IMR-90 (cell line): ENCODE data around the gene YJEFN3. TPM values are rescaled to one million over a fixed set of nuclear protein-coding genes. Genes with fewer than 3 reads are reported as not detected.

ENCODE experiments used
- ATAC-seq: fragments of 200-7000 bp; cut with Tn5 transposase; 2 replicates; pipeline ENCODE4 v1.9.1; 2020; ENCODE audit warnings: low read depth, mild to moderate bottlenecking, moderate library complexity
- BruUV-seq: library from RNA; stranded (reverse); fragments of 400-500 nt; replicated peaks from 2 replicates; lab custom pipeline; 2021; lab: Mats Ljungman, UMichigan
- CTCF ChIA-PET: fragments of 300-600 bp; formaldehyde crosslinking; extraction: SDS; loops from one replicate; lab custom pipeline; 2021; ENCODE audit warnings: antibody characterized with exemption; lab: Yijun Ruan, JAX
- POLR2A ChIA-PET: fragments of 300-600 bp; sonication (Branson Sonifier 250); formaldehyde crosslinking; loops from one replicate; lab custom pipeline; 2022; ENCODE audit warnings: antibody characterized with exemption; ENCODE audit not compliant: unreplicated experiment; lab: Charles Lee
- DNase-seq: peaks from one replicate; pipeline ENCODE4 v3.0.0; 2013
- H2AFZ ChIP-seq: replicated peaks from 2 replicates; pipeline ENCODE3; 2013; ENCODE audit warnings: low read length, mild to moderate bottlenecking; ENCODE audit not compliant: poor library complexity
- H2AK5ac ChIP-seq: 2 replicates; pipeline ENCODE4 v1.6.1; 2013; ENCODE audit warnings: low read depth, low read length, inconsistent platforms
- H2AK9ac ChIP-seq: replicated peaks from 2 replicates; pipeline ENCODE3; 2013; ENCODE audit warnings: mild to moderate bottlenecking, low read depth, low read length, moderate library complexity; ENCODE audit not compliant: poor library complexity
- H2BK120ac ChIP-seq: 2 replicates; pipeline ENCODE4 v1.6.1; 2013; ENCODE audit warnings: low read depth, low read length, inconsistent platforms
- H2BK15ac ChIP-seq: 3 replicates; pipeline ENCODE4 v1.6.1; 2013; ENCODE audit warnings: low read depth, low read length, inconsistent platforms
- H2BK20ac ChIP-seq: 2 replicates; pipeline ENCODE4 v1.6.1; 2013; ENCODE audit warnings: low read depth, mild to moderate bottlenecking, inconsistent platforms, low read length, moderate library complexity
- H2BK5ac ChIP-seq: 2 replicates; pipeline ENCODE4 v1.6.1; 2013; ENCODE audit warnings: mild to moderate bottlenecking, low read depth, low read length, inconsistent platforms; ENCODE audit not compliant: poor library complexity, severe bottlenecking
- H3K14ac ChIP-seq: replicated peaks from 2 replicates; pipeline ENCODE4 v1.6.1; 2013; ENCODE audit warnings: low read depth, low read length, inconsistent platforms
- H3K18ac ChIP-seq: 2 replicates; pipeline ENCODE4 v1.6.1; 2013; ENCODE audit warnings: low read depth, low read length, control low read depth
- H3K23ac ChIP-seq: 2 replicates; pipeline ENCODE4 v1.6.1; 2013; ENCODE audit warnings: low read depth, low read length, inconsistent platforms
- H3K27ac ChIP-seq: 2 replicates; pipeline ENCODE4 v1.5.1; 2013; ENCODE audit warnings: mild to moderate bottlenecking, control low read depth, low read length; ENCODE audit not compliant: insufficient read depth
- H3K27me3 ChIP-seq: 2 replicates; pipeline ENCODE4 v1.6.1; 2013; ENCODE audit warnings: low read length; ENCODE audit not compliant: control insufficient read depth, insufficient read depth
- H3K36me3 ChIP-seq: 2 replicates; pipeline ENCODE4 v1.6.1; 2013; ENCODE audit warnings: low read length, mixed read lengths; ENCODE audit not compliant: control insufficient read depth, insufficient read depth
- H3K4ac ChIP-seq: 2 replicates; pipeline ENCODE4 v1.6.1; 2013; ENCODE audit warnings: low read depth, low read length, inconsistent platforms
- H3K4me1 ChIP-seq: 2 replicates; pipeline ENCODE4 v1.6.1; 2013; ENCODE audit warnings: low read length, mixed read lengths; ENCODE audit not compliant: control insufficient read depth, insufficient read depth
- H3K4me2 ChIP-seq: 2 replicates; pipeline ENCODE4 v1.6.1; 2013; ENCODE audit warnings: low read depth, mild to moderate bottlenecking, control low read depth, low read length, moderate library complexity
- H3K4me3 ChIP-seq: 2 replicates; pipeline ENCODE4 v1.5.1; 2013; ENCODE audit warnings: low read depth, mild to moderate bottlenecking, control low read depth, low read length, moderate library complexity; ENCODE audit not compliant: insufficient read depth
- H3K56ac ChIP-seq: 2 replicates; pipeline ENCODE4 v1.6.1; 2013; ENCODE audit warnings: low read length, inconsistent platforms; ENCODE audit not compliant: insufficient read depth; ENCODE audit errors: extremely low read depth
- H3K79me1 ChIP-seq, 2 experiments: 2 replicates each; pipeline ENCODE4 v1.6.1; 2013; ENCODE audit warnings: low read length in 2 of 2, inconsistent platforms in 1 of 2, low read depth in 1 of 2
- H3K9ac ChIP-seq: 2 replicates; pipeline ENCODE4 v1.6.1; 2013; ENCODE audit warnings: low read depth, low read length, control low read depth
- H3K9me1 ChIP-seq: 2 replicates; pipeline ENCODE4 v1.6.1; 2013; ENCODE audit warnings: low read length, inconsistent platforms; ENCODE audit not compliant: insufficient read depth
- H3K9me3 ChIP-seq: 2 replicates; pipeline ENCODE4 v1.6.1; 2013; ENCODE audit warnings: low read length; ENCODE audit not compliant: control insufficient read depth, insufficient read depth
- H4K20me1 ChIP-seq: 2 replicates; pipeline ENCODE4 v1.6.1; 2013; ENCODE audit warnings: low read length, inconsistent platforms; ENCODE audit not compliant: insufficient read depth
- H4K5ac ChIP-seq: 2 replicates; pipeline ENCODE4 v1.6.1; 2013; ENCODE audit warnings: mild to moderate bottlenecking, low read depth, low read length, control low read depth
- H4K8ac ChIP-seq, 2 experiments: 2 replicates each; pipeline ENCODE4 v1.6.1; 2013; ENCODE audit warnings: low read depth in 2 of 2, low read length in 2 of 2, control low read depth in 1 of 2, inconsistent platforms in 1 of 2
- H4K91ac ChIP-seq: 2 replicates; pipeline ENCODE4 v1.6.1; 2013; ENCODE audit warnings: low read depth, low read length, inconsistent platforms; ENCODE audit not compliant: insufficient read depth
- BHLHE40 ChIP-seq: fragments of 150-350 bp; IDR thresholded peaks from 2 replicates; pipeline ENCODE4 v1.6.1; 2016; ENCODE audit warnings: mild to moderate bottlenecking, low read depth, low read length
- CEBPB ChIP-seq: IDR thresholded peaks from 2 replicates; pipeline ENCODE4 v1.6.1; 2012; ENCODE audit warnings: low read depth, low read length, improper control_type of control experiment
- CHD1 ChIP-seq: IDR thresholded peaks from 2 replicates; pipeline ENCODE4 v1.6.1; 2012; ENCODE audit warnings: low read depth, low read length, improper control_type of control experiment
- FOS ChIP-seq: fragments of 150-350 bp; IDR thresholded peaks from 2 replicates; pipeline ENCODE4 v1.6.1; 2016; ENCODE audit warnings: low read depth, low read length
- MAFK ChIP-seq: IDR thresholded peaks from 2 replicates; pipeline ENCODE4 v1.6.1; 2012; ENCODE audit warnings: low read depth, low read length, improper control_type of control experiment
- MAZ ChIP-seq: IDR thresholded peaks from 2 replicates; pipeline ENCODE4 v1.6.1; 2012; ENCODE audit warnings: low read depth, mild to moderate bottlenecking, low read length, improper control_type of control experiment, moderate library complexity, borderline replicate concordance
- MXI1 ChIP-seq: IDR thresholded peaks from 2 replicates; pipeline ENCODE4 v1.6.1; 2012; ENCODE audit warnings: low read depth, mild to moderate bottlenecking, low read length, moderate library complexity, borderline replicate concordance
- NFE2L2 ChIP-seq: fragments of 150-350 bp; IDR thresholded peaks from 2 replicates; pipeline ENCODE4 v1.6.1; 2016; ENCODE audit warnings: low read depth, mild to moderate bottlenecking, low read length
- POLR2A ChIP-seq: IDR thresholded peaks from 2 replicates; pipeline ENCODE4 v1.6.1; 2012; ENCODE audit warnings: mild to moderate bottlenecking, low read depth, low read length
- RAD21 ChIP-seq: IDR thresholded peaks from 2 replicates; pipeline ENCODE4 v1.6.1; 2012; ENCODE audit warnings: low read length, improper control_type of control experiment
- RCOR1 ChIP-seq: IDR thresholded peaks from 2 replicates; pipeline ENCODE4 v1.6.1; 2012; ENCODE audit warnings: mild to moderate bottlenecking, low read length, improper control_type of control experiment; ENCODE audit not compliant: insufficient replicate concordance
- RFX5 ChIP-seq: IDR thresholded peaks from 2 replicates; pipeline ENCODE4 v1.8.0; 2012; ENCODE audit warnings: low read depth, mild to moderate bottlenecking, low read length, moderate library complexity
- SMC3 ChIP-seq: fragments of 150-350 bp; IDR thresholded peaks from 2 replicates; pipeline ENCODE4 v1.6.1; 2016; ENCODE audit warnings: low read depth, mild to moderate bottlenecking, antibody characterized with exemption, low read length, moderate library complexity
- WGBS, 2 experiments: methylation state at CpG; one replicate each; pipeline versions ENCODE4 v1.1.5 to v1.1.7; 2013; ENCODE audit warnings: missing lambda C conversion rate in 2 of 2; ENCODE audit not compliant: insufficient read length in 1 of 2; ENCODE audit errors: extremely low coverage in 2 of 2; 5-methylcytosine and 5-hydroxymethylcytosine counted together
- dilution Hi-C: fragments of 300-500 bp; cut with HindIII; formaldehyde crosslinking; loops from one replicate; pipeline ENCODE4 v1.14.3; 2018; ENCODE audit warnings: low sequenced_read_pairs; ENCODE audit not compliant: unreplicated experiment
- in situ Hi-C: fragments of 300-500 bp; cut with MboI; formaldehyde crosslinking; loops from 3 replicates; pipeline ENCODE4 v1.14.3; 2019; ENCODE audit warnings: low sequenced_read_pairs, inconsistent platforms, mixed read lengths
- intact Hi-C: fragments of 100-400 bp; cut with micrococcal nuclease; formaldehyde crosslinking; loops from 2 replicates; pipeline ENCODE4 v1.10.0; 2022
- polyA plus RNA-seq, 3 experiments: library from polyadenylated mRNA; depleted of rRNA; stranded (reverse); fragments of >200 nt; gene quantifications; 2 replicates each; pipeline ENCODE4 v1.2.3, GENCODE V29; 2012; ENCODE audit warnings: low replicate concordance in 1 of 3
- total RNA-seq: library from RNA; depleted of rRNA; stranded (reverse); fragments of >200 nt; gene quantifications from 2 replicates; pipeline ENCODE4 v1.2.3, GENCODE V29; 2012
- TF ChIP-seq, protein P1 (sequence below): fragments of 150-350 bp; IDR thresholded peaks from 2 replicates; pipeline ENCODE4 v1.6.1; 2017; ENCODE audit warnings: mild to moderate bottlenecking, antibody characterized with exemption, low read length, low read depth
- TF ChIP-seq, protein P2 (sequence below): conservative IDR thresholded peaks from 2 replicates; pipeline ENCODE4 v1.5.1; 2012; ENCODE audit warnings: mild to moderate bottlenecking, low read depth, low read length, improper control_type of control experiment
- TF ChIP-seq, protein P3 (sequence below): fragments of 150-350 bp; IDR thresholded peaks from 2 replicates; pipeline ENCODE4 v1.6.1; 2016; ENCODE audit warnings: low read depth, mild to moderate bottlenecking, low read length, moderate library complexity, borderline replicate concordance

YJEFN3 gene
- total and polyA plus RNA-seq, 2 of the 4 experiments (the other 2 are of a cell fraction): 0.72 to 4.0 TPM

DNA sequence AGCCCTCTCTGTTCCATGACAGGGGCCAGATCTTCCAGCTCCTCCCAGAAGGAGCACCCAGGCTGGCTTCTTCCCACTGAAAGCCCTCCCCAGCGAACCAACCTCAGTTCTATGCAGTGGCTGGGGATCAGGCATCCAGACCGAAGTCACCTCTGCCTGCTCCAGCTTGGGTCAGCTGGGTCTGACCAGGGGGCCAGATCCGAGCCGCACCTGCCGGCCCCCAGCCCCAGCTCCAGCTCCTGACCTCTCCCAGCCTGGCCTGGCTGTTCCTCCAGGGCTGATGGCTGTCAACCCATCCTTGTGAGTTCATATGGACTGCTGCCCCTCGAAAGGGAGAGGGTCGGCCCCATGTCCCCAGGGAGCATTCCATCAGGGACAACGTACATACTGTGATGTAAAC is 21.4 kb upstream of the YJEFN3 start:
- Histone ChIP-seq H2AK9ac (no peak overlapping the region), H2AFZ (no peak overlapping the region), H3K4ac (no peak overlapping the region), H3K56ac (no peak overlapping the region), H4K91ac (no peak overlapping the region), H3K4me2 (no peak overlapping the region), H2BK20ac (no peak overlapping the region), H2AK5ac (no peak overlapping the region), H4K5ac (no peak overlapping the region), H4K8ac (no peak overlapping the region), H2BK15ac (no peak overlapping the region), H3K14ac (no peak overlapping the region), H3K9me3 (no peaks in the 10 kb centered on the region), H3K27me3 (no peaks in the 10 kb centered on the region), H2BK5ac (no peak overlapping the region), H2BK120ac (no peak overlapping the region), H4K20me1 (no peaks in the 10 kb centered on the region; the same call in 1 of the 2 replicates), H3K36me3 (peaks cover 39% of the 10 kb centered on the region), H3K4me3 (no peak overlapping the region), H3K18ac (no peak overlapping the region), H3K27ac (no peak overlapping the region), H3K4me1 (no peaks in the 10 kb centered on the region), H3K23ac (no peak overlapping the region), H3K79me1 (peaks cover 0 to 3% of the 10 kb centered on the region in 2 experiments; a peak in 2 of 4 replicates), H3K9ac (no peak overlapping the region), H3K9me1 (peaks cover 5% of the 10 kb centered on the region; the same call in 1 of the 2 replicates)
- ChIA-PET POLR2A (no interaction called here), CTCF (interaction anchor here (1.1 kb wide), 1 partner anchor 165 kb away, joined by 3 read pairs; no protein-coding TSS in a partner anchor)
- no TSS peak for BruUV-seq
- in situ Hi-C loops: no loop called here
- 100% methylated on average over 2 of the region's 8 CpGs; no CpG with 5 or more reads in 1 of the 2 experiments for WGBS, 2 experiments
- TF ChIP-seq RCOR1 (no peak), NFE2L2 (no peak), CEBPB (no peak), POLR2A (no peak), SMC3 (no peak), RAD21 (no peak), FOS (no peak), RFX5 (no peak), MXI1 (no peak), MAFK (no peak), MAZ (no peak), BHLHE40 (no peak), CHD1 (no peak)
- TF ChIP-seq, protein P1, sequence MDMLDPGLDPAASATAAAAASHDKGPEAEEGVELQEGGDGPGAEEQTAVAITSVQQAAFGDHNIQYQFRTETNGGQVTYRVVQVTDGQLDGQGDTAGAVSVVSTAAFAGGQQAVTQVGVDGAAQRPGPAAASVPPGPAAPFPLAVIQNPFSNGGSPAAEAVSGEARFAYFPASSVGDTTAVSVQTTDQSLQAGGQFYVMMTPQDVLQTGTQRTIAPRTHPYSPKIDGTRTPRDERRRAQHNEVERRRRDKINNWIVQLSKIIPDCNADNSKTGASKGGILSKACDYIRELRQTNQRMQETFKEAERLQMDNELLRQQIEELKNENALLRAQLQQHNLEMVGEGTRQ: no peak
- TF ChIP-seq, protein P2, sequence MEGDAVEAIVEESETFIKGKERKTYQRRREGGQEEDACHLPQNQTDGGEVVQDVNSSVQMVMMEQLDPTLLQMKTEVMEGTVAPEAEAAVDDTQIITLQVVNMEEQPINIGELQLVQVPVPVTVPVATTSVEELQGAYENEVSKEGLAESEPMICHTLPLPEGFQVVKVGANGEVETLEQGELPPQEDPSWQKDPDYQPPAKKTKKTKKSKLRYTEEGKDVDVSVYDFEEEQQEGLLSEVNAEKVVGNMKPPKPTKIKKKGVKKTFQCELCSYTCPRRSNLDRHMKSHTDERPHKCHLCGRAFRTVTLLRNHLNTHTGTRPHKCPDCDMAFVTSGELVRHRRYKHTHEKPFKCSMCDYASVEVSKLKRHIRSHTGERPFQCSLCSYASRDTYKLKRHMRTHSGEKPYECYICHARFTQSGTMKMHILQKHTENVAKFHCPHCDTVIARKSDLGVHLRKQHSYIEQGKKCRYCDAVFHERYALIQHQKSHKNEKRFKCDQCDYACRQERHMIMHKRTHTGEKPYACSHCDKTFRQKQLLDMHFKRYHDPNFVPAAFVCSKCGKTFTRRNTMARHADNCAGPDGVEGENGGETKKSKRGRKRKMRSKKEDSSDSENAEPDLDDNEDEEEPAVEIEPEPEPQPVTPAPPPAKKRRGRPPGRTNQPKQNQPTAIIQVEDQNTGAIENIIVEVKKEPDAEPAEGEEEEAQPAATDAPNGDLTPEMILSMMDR: no peak
- TF ChIP-seq, protein P3, sequence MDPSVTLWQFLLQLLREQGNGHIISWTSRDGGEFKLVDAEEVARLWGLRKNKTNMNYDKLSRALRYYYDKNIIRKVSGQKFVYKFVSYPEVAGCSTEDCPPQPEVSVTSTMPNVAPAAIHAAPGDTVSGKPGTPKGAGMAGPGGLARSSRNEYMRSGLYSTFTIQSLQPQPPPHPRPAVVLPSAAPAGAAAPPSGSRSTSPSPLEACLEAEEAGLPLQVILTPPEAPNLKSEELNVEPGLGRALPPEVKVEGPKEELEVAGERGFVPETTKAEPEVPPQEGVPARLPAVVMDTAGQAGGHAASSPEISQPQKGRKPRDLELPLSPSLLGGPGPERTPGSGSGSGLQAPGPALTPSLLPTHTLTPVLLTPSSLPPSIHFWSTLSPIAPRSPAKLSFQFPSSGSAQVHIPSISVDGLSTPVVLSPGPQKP: no peak
- DNase-seq (no peak), ATAC-seq (no peak)
- dilution Hi-C loops: no loop called here
- intact Hi-C loops: no loop called here
